Adrenal gland (tissue), 12 donors: Measurements from ENCODE around the gene POLR2C. TPM values are rescaled to one million over a fixed set of nuclear protein-coding genes. Genes with fewer than 3 reads are reported as not detected.

ENCODE experiments used
- DNase-seq, 7 donors: peaks; one replicate each; pipeline ENCODE4 v3.0.0-alpha.2; 2019 to 2020
- H3K27ac ChIP-seq, 5 donors: fragments of 200-600 bp; sonication (generic) in 4 of 5; 1 replicate in 3 of 5; 2 replicates in 2 of 5; pipeline versions ENCODE4 v1.5.1 to v1.8.0; 2016 to 2020; ENCODE audit warnings: mild to moderate bottlenecking in 1 of 5
- H3K27me3 ChIP-seq: fragments of 200-600 bp; 2 replicates; pipeline ENCODE4 v1.8.0; 2021
- H3K36me3 ChIP-seq, 2 donors: fragments of 200-600 bp; replicated peaks in 1 of 2; 1 replicate in 1 of 2; 2 replicates in 1 of 2; pipeline versions ENCODE4 v1.5.1 to v1.8.0; 2018 to 2022
- H3K4me1 ChIP-seq, 2 donors: fragments of 200-600 bp; replicated peaks in 1 of 2; 1 replicate in 1 of 2; 2 replicates in 1 of 2; pipeline versions ENCODE4 v1.5.1 to v1.8.0; 2018 to 2021
- H3K4me3 ChIP-seq, 4 donors: fragments of 200-600 bp; sonication (generic) in 3 of 4; one replicate each; pipeline ENCODE4 v1.5.1; 2016 to 2018
- H3K9me3 ChIP-seq, 3 donors: fragments of 200-600 bp; sonication (generic) in 1 of 3; replicated peaks in 1 of 3; 1 replicate in 2 of 3; 2 replicates in 1 of 3; pipeline versions ENCODE4 v1.5.1 to v1.8.0; 2016 to 2021
- POLR2A ChIP-seq, 2 donors: fragments of 450-650 bp; IDR thresholded peaks; one replicate each; pipeline ENCODE4 v1.6.1; 2017; ENCODE audit warnings: antibody characterized with exemption in 2 of 2, mild to moderate bottlenecking in 2 of 2, moderate library complexity in 1 of 2
- WGBS, 4 donors: extraction: QIAGEN DNeasy Blood & Tissue Kit in 2 of 4; methylation state at CpG; one replicate each; pipeline versions ENCODE4 v1.1.5 to v1.1.7; 2013 to 2017; 5-methylcytosine and 5-hydroxymethylcytosine counted together
- intact Hi-C, 2 donors: fragments of 100-400 bp; cut with DNase I; formaldehyde crosslinking; loops; one replicate each; pipeline versions ENCODE4 v1.14.1 to v1.15.0; 2022 to 2023
- polyA plus RNA-seq, 3 donors: library from polyadenylated mRNA; stranded (reverse); fragments of 200-250 nt in 2 of 3; fragments of 350-450 nt in 1 of 3; fragmentation: Illumina TruSeq in 1 of 3; extraction: RNeasy Lipid Tissue Mini Kit (QIAGEN cat#74804) in 1 of 3; gene quantifications; one replicate each; pipeline ENCODE4 v1.2.3, GENCODE V29; 2013 to 2014
- total RNA-seq, 9 donors: library from RNA; depleted of rRNA in 4 of 9; stranded (reverse); fragments of >200 nt in 4 of 9; fragments of 120-200 nt in 1 of 9; fragmentation: NEBNext Ultra II Directional in 1 of 9; extraction: Animal tissue kit (Norgen Biotek cat#: 25700) in 1 of 9; gene quantifications; one replicate each; pipeline versions ENCODE4 v1.1.0 to v1.2.4, GENCODE V29; 2013 to 2023
- TF ChIP-seq, protein P1 (sequence below), 6 experiments: fragments of 450-650 bp in 4 of 6; fragments of 200-600 bp in 2 of 6; sonication (generic) in 1 of 6; IDR thresholded peaks; 1 replicate in 5 of 6; 2 replicates in 1 of 6; pipeline versions ENCODE4 v1.5.1 to v1.8.0; 2016 to 2021; ENCODE audit warnings: antibody characterized with exemption in 6 of 6, mild to moderate bottlenecking in 2 of 6, moderate library complexity in 1 of 6
- donor health status: healthy with polysubstance abuse.
- donor health status: Bipolar disorder and iron deficiency.
- donor health status: DM: yes; HTN: yes; CAD: no.
- donor health status: DM: no; HTN: no; CAD: no.
- donor health status: DM: no; HTN: no; CAD: no.
- donor health status: DM: yes; HTN: yes; CAD: no.

POLR2C gene
- total and polyA plus RNA-seq, 12 donors, result 28.3 to 147 (median 71.7) TPM

DNA sequence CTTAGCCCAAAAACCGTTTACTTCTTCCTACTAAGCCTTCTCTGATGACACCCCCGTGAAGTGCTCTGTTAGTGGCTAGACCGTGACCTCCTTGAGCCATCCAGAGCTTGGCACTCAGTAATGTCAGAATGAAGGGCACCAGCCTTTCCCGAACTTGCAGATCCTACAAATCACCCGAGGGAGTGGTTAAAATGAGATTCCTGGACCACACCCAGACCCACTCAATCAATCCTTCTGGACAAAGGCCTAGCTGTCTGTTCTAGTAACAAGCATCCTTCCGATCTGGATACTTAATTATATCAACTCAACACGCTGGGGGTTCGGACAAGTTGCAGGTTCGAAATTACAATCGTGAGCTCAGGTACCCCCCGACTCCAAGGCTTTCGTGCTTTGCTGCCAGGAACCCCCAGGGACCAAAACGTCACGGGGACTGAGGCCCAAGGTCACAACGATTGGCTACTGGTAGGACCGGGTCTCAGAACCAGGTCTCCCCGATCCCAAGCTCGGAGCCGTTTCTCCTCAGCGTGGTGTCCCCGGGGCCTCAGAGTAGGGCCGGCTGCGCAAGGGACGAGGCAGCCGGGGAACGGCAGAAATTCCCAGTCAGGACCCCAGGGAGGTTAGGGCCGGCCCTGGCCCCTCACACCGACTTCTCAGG lies 15.8 kb upstream of the POLR2C start:
- H3K36me3 ChIP-seq, result peaks cover 0 to 6% of the 10 kb centered on the region in 2 donors
- peak overlapping the region; percentile 48 to 100 (median 90) for H3K4me3 ChIP-seq
- no peaks in the 10 kb centered on the region for H3K9me3 ChIP-seq
- peaks cover 9 to 30% of the 10 kb centered on the region in 2 donors for H3K4me1 ChIP-seq
- no peaks in the 10 kb centered on the region for H3K27me3 ChIP-seq
- H3K27ac ChIP-seq, result peak overlapping the region; percentile 79 to 96 (median 85)
- DNase-seq, result peak; percentile 43 to 82 (median 61)
- TF ChIP-seq, protein P1, sequence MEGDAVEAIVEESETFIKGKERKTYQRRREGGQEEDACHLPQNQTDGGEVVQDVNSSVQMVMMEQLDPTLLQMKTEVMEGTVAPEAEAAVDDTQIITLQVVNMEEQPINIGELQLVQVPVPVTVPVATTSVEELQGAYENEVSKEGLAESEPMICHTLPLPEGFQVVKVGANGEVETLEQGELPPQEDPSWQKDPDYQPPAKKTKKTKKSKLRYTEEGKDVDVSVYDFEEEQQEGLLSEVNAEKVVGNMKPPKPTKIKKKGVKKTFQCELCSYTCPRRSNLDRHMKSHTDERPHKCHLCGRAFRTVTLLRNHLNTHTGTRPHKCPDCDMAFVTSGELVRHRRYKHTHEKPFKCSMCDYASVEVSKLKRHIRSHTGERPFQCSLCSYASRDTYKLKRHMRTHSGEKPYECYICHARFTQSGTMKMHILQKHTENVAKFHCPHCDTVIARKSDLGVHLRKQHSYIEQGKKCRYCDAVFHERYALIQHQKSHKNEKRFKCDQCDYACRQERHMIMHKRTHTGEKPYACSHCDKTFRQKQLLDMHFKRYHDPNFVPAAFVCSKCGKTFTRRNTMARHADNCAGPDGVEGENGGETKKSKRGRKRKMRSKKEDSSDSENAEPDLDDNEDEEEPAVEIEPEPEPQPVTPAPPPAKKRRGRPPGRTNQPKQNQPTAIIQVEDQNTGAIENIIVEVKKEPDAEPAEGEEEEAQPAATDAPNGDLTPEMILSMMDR (IDR thresholded peaks at IDR 0.05), result no peak
- no peak for TF ChIP-seq POLR2A (IDR thresholded peaks at IDR 0.05)
- intact Hi-C loops, result no loop called here
- WGBS, 4 donors, result 2 to 3% (median 2%) methylated on average over 8 to 28 of the region's 28 CpGs

DNA sequence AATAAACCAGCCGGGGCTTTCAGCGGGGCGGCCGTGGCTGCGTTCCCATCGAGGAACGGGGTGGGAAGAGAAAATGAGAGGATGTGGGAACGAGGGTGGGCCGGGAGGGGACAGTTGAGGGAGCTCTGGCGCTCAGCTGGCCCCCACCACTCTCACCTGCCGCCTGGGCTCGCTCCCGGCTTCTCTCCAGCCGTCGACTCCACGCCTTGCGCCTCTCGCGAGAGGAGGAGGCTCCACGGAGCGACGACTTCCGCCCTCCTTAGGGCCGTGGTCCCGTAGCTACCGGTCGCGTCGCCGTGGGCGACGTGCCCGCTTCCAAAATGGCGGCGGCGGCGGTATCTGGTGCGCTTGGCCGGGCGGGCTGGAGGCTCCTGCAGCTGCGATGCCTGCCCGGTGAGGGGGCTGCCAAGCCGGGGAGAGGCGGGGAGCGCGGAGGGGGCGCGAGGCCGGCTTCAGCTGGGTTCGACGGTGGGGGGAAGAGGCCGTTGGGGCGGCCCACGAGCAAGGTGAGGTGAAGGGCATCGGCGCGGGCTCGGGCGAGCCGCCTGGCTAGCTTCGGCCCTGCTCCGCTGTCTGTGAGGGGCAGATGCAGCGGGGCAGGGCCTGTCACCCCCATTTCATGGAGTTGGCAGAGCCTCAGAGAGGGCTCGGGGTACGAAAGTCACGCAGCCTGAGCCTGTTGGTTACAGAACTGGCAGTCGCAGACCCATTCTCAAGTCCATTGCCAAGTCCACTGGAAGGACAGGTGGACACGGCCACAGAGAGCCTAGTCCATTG lies 15.1 kb upstream of the POLR2C start, which contains the start of the genes CIAPIN1 and COQ9:
TSS of gene CIAPIN1 (minus strand) at position 200 of the 777 bp plus-strand sequence. CDS start 6,457 bp downstream, outside the sequence.
TSS of gene COQ9 (plus strand) at position 294 of the 777 bp plus-strand sequence. CDS start at position 321, 27 bp downstream.
- Histone ChIP-seq H3K36me3 (peaks cover 0 to 13% of the 10 kb centered on the region in 2 donors), H3K4me1 (peaks cover 9 to 30% of the 10 kb centered on the region in 2 donors), H3K4me3 (peak within 1 kb of the TSS; percentile 48 to 100 (median 90)), H3K27ac (peak within 1 kb of the TSS; percentile 79 to 96 (median 85)), H3K9me3 (no peaks in the 10 kb centered on the region), H3K27me3 (no peaks in the 10 kb centered on the region)
- WGBS, 4 donors, result 0 to 1% (median 0%) methylated on average over 28 to 68 of the region's 68 CpGs
- peak; percentile 78 to 89 for TF ChIP-seq POLR2A (IDR thresholded peaks at IDR 0.05)
- TF ChIP-seq, protein P1 (IDR thresholded peaks at IDR 0.05), result no peak
- intact Hi-C loops, result no loop called here
- peak; percentile 93 to 97 (median 95) for DNase-seq

DNA sequence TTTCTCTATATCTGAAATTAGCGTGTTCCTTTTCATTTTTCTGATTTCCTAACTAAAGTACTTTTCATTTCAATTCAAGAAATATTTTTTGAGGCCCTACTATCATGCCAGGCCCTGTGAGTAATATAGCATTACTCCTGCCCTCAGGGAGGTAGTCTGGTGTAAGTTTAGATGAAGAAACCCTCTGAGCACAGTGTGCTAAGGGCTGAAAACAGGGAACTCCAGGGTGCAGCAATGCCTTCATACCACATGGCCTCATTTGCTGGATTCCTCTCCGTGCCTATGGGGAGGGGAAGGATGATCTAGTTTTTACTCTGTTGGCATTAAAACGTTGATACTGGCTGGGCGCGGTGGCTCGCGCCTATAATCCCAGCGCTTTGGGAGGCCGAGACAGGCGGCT lies 10.5 kb upstream of the POLR2C start:
- TF ChIP-seq, protein P1 (IDR thresholded peaks at IDR 0.05), result no peak
- TF ChIP-seq POLR2A (IDR thresholded peaks at IDR 0.05), result no peak

DNA sequence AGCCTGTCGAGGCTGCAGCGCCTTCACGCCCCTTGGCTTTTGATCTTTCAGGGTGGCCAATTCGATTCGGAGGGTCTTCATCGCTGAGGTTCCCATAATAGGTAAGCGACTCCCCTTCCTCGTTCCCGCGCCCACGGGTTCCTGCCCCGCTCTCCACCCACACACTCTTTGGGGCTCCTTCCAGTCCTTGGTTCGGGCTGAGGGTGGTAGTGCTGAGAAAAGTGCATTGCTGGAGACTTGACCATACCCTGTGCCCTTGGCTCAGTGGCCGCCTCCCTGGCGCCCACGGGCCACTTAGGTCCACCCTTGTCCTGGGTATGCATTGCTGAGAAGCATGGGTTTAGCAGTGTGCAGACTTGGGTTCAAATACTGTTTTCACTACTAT lies 491 bp downstream of the POLR2C start:
- peaks cover 6 to 24% of the 10 kb centered on the region in 2 donors for H3K4me1 ChIP-seq
- H3K27ac ChIP-seq, result peak overlapping the region in 3 of 5 donors; percentile 72 to 91 (median 74)
- intact Hi-C loops, result no loop called here
- DNase-seq, result no peak
- TF ChIP-seq POLR2A (IDR thresholded peaks at IDR 0.05), result no peak
- TF ChIP-seq, protein P1 (IDR thresholded peaks at IDR 0.05), result no peak
- no peaks in the 10 kb centered on the region for H3K9me3 ChIP-seq
- peaks cover 0 to 72% of the 10 kb centered on the region in 2 donors for H3K36me3 ChIP-seq
- H3K4me3 ChIP-seq, result peak overlapping the region; percentile 35 to 97 (median 62)
- no peaks in the 10 kb centered on the region for H3K27me3 ChIP-seq
- WGBS, 4 donors, result 0 to 1% (median 1%) methylated on average over 12 to 16 of the region's 16 CpGs

More for the DNA sequence above, 10.5 kb upstream of the POLR2C start:
- intact Hi-C loops, result no loop called here
- no peak for DNase-seq
- Histone ChIP-seq H3K4me1 (peaks cover 9 to 21% of the 10 kb centered on the region in 2 donors), H3K27ac (no peak overlapping the region), H3K4me3 (no peak overlapping the region), H3K9me3 (no peaks in the 10 kb centered on the region), H3K27me3 (no peaks in the 10 kb centered on the region), H3K36me3 (peaks cover 0 to 60% of the 10 kb centered on the region in 2 donors)
- WGBS, 4 donors, result 89 to 95% (median 93%) methylated on average over 8 to 10 of the region's 10 CpGs
